NB4 (cell line): Measurements from ENCODE around the gene SCN11A.

Source experiments
- CTCF ChIP-seq: IDR thresholded peaks from one replicate; pipeline ENCODE4 v1.5.1; 2012; ENCODE audit warnings: low read depth, low read length
- MYC ChIP-seq: IDR thresholded peaks from 2 replicates; pipeline ENCODE4 v1.6.1; 2011; ENCODE audit warnings: low read depth, low read length

- TF ChIP-seq CTCF, result peak; percentile 69
- no peak for TF ChIP-seq MYC
These were observed 13.5 kb upstream of the SCN11A start for GRCh38 chr3:39065197-39065596.
